GM21717 (cell line): Measurements from ENCODE around the gene GATA5.
"Not testable (repeated sequence)": the region's sequence is repeated elsewhere in the genome, so short reads cannot be mapped to it uniquely, and the experiment has no call there.

ENCODE experiments used
- ATAC-seq: cut with Tn5 transposase; IDR thresholded peaks from one replicate; pipeline ENCODE4 v1.9.1; 2021; ENCODE audit warnings: mild to moderate bottlenecking, moderate library complexity; ENCODE audit not compliant: unreplicated experiment

The GATA5 gene

DNA sequence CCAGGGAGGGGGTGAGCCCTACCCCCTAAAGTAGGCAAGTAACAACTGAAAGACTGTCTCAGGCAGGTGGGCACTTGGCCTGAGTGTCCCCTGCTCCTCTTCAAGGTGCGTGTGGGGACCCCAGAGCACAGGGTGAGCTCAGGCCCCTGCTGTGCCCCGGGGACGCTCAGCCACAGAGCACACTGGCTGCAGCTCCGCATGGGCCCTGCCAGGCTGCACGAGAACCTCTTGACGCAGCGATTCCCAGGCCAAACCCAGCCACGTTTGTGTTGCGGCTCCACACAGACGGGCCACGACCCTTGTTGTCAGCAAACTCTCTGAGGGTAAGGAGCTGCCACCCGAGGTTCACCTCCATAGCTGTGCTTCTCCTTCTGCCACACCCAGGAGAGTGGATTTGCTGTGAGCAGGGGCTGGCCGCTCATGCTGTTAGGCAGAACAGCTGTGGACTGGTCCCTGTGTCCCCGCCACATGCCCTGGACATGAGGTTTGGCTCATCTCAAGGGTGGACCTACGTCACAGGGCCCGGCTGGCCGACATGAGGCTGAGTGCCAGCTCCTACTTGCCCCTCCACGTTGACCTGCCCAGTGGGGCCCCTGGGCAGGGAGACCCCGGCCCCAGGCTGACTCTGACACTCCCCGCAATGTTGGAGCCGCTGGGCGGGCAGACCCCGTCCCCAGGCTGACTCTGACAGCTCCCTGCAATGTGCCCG is 29.7 kb upstream of the GATA5 start:
- ATAC-seq, result no peak

DNA sequence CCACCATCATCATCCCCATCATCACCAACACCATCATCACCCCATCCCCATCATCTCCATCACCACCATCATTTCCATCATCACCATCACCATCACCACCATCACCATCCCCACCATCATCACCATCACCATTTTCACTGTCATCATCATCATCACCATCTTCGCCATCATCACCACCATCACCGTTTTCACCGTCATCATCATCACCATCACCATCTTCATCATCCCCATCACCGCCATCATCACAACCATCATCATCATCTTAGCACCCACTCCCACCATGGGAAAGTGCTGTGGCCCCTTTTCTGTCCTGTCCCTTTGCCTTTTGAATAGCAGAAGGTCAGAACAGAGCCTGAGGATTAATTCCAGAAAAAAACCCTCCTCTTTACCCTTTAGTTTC is 28.5 kb upstream of the GATA5 start:
- ATAC-seq, result no peak

DNA sequence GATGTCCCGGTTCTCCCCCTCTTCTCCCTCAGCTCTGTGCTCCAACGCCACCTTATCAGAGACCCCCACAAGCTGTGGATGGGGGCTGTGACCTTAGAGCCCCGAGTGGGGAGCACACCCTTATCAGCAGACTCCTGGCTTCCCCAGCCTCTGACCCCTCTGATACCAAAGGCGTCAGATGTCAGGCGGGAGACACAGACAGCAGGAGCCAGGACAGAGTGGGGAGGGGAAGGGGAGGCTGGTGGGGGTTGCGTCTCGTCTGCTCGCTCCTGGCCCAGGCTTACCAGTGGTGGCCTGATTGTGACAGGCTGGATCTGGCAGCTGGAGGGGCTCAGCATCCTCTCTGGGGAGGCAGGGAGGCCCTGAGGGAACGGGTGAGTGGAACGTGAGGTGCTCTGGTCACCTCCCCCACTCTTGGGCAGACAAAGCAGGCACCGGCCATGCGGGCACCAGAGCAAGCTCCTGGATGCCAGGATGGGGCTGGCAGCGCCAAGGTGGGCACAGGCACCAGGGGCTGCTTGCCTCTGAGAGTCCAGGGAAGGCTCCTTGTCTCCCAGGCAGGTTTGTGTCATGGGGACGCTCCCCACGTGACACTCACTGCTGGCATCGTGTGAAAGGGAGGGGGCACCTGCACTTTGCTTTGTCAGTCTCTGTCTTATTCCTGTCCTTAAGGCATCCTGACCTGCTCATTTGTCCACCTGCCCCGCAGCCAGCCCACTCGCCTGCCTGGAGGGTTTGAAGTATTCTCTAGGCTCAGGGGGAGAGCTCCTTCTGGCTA is 27.8 kb upstream of the GATA5 start:
- ATAC-seq, result no peak

DNA sequence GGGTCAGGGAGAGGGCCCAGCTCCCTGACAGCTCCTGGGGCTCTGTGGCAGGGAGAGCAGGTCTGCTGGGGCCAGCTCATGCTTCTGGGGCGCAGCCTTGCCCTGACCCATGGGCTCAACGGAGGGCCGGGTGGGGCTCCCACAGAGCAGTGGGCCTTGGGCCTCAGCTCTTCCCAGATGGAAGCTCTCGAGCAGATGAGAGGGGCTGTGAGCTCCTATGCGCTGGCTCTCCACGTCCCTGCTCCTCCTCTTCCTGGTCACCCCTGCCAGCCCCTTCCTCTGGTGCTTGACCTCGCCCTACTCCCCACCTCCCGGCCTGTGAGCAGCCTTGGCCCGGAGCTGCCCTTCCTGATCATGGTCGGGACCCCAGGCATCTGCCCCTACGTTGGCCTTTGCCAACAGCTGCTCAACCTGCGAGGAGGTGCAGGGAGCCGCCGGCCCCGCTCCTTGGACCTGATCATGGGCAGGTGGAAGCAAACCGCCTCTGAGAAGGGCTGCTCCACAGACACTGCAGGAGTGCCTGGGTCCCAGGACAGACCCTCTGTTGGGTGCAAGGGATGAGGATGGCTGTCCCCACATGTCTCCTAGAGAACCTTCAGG is 26.8 kb upstream of the GATA5 start:
- ATAC-seq, result no peak

DNA sequence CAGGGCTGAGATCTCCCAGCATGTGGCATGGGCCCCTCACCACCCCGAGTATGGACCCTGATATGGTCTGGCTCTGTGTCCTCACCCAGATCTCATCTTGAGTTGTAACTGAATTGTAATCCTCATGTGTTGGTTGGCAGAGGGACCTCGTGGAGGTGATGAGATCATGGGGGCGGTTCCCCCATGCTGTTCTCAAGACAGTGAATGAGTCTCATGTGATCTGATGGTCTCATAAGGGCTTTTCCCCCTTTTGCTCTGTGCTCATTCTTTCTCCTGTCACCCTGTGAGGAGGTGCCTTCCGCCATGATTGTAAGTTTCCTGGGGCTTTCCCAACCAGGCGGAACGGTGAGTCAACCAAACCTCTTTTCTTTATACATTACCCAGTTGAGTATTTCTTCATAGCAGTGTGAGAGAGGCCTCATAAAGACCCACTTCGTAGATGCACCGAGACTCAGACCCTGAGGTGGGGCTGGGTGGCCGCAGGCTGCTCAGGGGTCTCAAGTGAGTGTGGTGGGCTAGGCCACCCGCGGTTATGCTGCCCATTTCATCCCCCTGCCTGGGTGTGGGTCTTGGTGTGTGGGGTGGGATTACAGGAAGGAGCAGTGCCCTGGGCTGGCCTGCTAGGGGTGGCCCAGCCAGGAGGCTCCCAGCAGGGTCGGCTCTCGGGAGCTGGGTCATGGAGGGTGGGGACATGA is 26.2 kb upstream of the GATA5 start:
- ATAC-seq, result peak; percentile 48

DNA sequence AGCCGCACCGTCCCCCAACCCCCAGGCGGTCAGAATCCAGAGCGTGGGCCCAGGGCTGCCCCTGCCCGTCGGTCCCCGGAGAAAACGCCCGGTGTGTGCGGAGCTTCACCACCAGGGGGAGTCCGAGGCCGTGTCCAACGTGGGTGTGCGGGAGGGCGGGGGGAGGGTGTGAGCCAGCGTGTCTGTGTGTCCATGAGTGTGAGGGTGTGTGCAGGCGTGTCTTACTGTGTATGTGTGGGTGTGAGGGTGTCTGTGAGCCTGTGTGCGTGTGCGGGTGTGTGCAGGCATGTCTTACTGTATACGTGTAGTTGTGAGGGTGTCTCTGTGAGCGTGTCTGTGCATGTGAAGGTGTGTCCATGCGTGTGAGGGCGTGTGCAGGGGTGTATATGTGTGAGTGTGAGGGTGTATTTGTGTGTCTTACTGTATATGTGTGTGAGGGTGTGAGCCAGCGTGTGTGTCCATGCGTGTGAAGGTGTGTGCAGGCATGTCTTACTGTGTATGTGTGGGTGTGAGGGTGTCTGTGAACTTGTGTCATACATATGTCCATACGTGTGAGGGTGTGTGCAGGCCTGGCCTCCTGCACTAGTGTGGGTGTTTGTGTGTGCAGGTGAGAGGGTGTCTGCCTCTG is 24.6 kb upstream of the GATA5 start:
- peak; percentile 36 for ATAC-seq

DNA sequence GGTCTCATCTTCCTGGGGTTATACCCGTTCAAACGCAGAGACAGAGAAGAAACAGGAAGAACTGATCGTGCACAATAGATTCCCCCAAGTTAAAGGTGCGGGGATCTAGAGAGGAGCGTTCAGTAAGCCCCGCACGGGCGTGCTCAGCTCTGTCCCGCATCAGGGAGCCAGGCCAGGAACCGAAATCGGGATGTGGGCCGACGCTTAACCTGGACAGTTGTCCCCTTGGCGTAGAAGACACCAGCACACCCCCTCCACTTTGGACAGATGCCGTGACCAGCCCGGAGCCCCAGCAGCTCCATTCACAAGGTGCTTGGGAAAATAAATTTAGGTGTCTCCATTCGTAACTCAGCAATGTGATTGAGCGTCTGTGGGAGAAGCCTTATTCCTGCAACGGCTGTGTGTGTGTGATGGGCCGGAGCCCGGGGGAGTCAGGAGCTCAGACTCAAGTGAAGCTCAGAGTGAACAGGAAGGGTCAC is 24.0 kb upstream of the GATA5 start:
- ATAC-seq, result no peak

DNA sequence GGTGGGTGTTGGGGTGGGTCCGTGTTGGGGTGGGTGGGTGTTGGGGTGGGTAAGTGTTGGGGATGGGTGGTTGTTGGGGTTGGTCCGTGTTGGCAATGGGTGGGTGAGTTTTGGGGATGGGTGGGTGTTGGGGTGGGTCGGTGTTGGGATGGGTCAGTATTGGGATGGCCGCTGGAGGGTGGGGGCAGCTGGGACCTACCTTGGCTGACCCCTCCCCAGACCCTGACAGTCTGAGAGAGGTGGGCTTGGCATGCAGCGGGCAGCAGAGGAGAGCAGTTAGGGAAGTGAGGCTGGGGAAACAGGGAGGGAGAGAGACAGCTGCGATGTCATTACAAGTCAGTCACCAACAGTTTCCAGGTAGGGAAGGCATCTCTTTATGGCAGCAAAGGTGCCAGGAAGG is 23.1 kb upstream of the GATA5 start:
- ATAC-seq, result no peak

DNA sequence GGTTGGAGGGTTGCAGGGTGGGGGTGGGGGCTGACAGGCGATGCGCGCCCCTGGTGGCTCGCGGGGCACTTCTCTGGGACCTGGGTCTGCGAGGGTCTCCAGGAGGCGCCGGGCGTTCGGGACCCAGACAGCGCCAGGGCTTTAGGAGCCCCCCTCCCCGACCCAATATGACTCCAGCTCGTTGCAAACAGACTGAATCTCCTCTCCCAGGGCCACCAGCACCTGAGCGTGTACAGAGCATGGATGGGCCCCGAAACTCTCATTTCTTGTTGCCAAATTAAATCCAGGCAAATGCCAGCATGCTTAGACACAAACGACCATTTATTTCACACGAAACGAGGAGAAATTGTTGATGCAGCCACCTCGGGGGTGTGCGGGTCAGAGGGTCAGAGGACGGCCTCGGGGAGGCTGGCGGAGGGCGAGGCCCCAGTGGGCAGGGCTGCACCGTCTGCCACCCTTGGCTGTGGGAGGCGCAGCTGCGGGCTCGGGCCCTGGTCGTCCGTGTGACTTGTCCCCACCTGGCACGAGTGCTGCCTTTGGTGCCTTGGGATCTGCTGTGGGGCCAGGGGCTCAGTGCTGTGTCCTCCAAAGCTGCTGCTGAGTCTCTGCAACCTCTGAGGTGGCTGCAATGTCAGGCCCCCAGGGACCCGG is 20.9 kb upstream of the GATA5 start:
- no peak for ATAC-seq

DNA sequence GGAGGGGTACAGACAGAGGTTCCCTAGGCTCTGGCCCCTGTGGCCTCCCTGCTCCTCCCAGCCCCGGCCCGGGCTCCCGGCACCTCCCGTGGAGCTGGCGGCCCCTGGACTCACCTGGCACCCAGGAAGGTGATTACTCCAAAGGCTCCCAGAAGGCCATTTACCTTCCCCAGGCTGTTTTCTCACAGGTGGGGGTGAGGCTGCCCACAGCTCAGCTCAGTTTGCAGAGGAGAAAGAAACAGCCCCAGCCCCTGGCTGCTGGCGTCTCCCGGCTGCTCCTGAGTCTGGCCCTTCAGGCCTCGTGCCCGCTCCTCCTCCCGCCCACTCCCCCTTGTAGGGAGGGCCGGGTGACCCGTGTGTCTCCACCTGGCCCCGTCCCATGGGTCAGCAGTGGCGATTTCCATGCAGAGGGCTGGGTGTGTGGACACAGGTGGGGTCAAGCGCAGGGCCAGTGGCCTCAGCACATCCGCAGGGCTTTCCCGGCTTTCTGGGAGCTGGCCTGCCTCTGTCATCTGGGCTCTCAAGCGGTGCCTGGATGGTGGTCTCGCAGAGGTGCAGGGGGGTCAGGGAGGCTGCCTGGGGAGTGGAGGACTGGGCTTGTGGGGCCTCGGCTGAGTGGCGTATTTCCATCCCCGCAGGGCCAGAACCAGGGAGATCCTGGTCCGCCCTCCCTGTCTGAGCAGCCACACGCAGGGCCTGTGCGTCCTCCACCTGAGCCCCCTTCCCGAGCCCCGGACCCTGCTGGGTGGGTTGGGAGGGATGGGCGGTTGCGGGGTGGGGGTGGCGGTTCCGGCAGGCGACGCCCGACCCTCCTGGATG is 20.2 kb upstream of the GATA5 start:
- ATAC-seq, result no peak

DNA sequence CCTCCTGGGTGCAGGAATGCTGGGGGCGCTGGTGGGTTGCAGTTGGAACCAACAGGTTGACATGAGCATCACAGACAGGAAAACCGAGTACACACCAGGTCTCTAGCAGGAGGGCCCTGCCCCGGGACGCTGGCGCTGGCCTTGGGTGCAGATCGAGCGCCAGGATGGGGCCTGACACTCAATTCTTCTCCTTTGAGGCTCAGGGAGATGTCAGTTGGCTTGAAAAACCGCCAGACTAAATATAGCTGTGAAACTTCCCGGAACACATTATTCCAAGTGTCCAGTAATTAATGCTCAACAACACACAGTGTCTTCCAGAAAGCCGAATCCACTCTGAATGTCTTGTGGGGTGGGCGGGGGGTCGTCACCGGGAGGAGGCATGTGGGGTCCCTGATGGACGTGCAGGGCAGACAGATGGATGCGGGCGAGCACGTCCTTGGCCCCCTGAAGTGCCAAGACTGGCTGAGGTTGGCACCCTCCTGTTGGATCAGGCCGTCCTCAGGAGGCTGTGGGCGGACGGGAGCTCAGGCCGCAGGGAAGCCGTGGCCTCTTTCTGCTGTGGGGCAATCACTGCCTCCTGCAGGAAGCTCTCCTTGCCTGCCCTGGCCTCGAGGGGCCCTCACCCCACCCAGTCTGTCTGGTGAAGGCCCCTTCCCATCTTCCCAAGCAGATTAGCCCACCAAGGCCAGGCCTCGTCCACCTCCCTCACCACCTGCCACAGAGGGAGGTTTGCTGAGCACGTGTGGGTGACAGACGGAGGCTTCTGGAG is 19.4 kb upstream of the GATA5 start:
- no peak for ATAC-seq

DNA sequence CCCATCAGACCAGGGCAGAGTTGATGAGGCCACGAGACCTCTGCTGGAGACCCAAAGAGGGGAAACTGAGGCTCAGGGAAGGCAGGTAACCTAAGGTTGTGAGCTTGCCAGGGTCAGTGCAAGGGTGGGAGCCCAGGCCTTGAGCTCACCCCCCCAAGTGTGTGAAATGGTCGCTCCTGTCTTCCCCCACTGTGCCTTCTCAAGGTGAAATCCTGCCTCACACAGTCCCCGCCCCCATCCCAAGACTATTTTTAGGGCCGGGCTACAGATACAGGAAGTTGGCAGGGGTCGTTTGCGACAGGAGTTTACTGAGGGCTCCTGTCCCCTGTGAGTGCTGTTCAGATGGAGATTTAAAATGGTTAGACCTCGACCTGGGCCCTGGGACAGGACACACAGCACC is 18.7 kb upstream of the GATA5 start:
- ATAC-seq, result no peak

DNA sequence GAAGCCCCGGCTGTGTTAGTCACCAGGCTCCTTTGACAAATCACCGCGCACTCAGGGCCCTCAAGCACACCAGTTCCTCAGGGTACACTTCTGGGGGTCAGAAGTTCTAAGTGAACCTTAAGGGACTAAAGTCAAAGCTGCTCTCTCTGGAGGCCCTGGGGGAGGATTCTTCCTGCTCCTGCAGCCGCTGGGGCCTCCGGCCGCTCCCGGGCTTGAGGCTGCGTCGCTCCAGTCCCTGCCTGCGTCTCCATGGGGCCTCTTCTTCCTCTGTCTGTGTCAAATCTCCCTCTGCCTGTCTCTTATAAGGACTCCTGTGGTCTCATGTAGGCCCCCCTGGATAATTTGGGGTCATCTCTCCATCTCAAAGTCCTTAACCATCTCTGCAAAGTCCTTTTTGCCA is 18.1 kb upstream of the GATA5 start:
- ATAC-seq, result no peak

DNA sequence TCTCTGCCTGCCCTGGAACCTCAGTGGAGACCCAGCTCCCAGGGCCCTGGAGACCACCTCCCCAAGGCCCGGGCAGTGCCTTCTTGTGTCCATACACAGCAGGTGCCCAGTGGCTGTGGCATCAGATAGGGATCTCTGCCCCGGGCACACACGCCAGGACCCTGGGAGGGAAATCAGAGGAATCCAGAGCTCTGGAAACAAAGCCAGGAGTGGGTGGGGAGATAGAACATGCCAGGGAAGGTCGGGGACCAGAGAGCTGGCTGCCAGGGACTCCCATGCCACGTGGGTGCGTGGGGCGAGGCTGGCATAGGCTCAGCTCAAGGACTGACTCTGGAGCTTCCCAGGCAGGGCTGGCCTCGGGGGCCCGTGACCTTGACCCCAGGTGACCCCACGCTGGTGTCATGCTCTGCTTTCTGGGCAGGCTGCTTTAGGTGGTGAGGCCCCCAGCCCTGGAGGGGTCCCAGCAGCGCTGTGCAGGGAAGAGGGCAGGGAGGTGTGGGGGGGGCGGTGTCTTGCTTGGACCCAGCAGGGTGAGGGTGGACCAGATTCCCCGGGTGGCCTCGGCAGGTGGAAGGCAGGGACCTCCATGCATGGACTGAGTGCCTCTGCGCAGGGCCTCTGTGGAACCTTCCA is 17.6 kb upstream of the GATA5 start:
- no peak for ATAC-seq

DNA sequence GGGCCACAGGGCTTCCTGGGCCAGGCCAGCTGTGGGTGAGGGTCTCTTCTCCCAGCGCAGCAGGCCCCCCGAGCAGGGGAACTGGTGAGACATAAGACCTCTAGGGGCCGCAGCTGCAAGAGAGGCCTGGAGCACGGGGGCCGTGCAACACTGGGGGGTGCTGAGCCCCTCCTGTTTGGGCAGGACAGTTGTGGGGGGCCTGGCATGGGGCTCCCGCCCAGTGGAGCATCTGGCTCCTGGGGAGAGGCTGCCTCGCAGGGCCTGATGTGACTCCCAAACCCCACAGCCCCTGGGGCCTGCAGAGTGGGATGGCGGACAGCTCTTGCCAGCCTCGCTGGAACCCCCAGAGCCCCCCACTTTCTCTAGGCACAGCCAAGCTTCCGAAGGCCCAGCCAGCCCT is 16.9 kb upstream of the GATA5 start:
- no peak for ATAC-seq

DNA sequence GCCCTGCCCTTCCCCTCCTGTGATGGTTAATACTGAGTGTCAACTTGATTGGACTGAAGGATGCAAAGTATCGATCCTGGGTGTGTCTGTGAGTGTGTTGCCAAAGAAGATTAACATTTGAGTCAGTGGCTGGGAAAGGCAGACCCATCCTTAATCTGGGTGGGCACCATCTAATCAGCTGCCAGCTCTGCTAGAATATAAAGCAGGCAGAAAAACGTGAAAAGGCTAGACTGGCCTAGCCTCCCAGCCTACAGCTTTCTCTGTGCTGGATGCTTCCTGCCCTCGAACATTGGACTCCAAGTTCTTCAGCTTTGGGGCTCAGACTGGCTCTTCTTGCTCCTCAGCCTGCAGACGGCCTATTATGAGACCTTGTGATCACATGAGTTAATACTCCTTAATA is 15.0 kb upstream of the GATA5 start:
- ATAC-seq, result not testable (repeated sequence)

DNA sequence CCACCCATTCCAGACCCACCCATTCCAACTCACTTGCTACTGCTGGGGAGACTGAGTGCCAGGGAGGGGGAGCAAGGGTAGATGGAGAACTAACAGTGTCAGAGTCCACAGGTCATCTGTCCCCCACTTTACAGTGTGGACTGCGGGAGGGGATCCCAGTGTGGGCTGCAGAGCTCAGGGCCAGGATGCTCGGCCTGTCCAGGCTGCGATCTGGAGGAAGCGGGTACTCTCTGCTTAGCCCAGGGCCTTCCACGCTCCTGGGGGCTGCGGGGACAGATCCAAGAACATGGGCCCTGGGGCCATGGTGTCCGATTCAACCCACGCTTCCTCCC is 14.1 kb upstream of the GATA5 start:
- no peak for ATAC-seq

DNA sequence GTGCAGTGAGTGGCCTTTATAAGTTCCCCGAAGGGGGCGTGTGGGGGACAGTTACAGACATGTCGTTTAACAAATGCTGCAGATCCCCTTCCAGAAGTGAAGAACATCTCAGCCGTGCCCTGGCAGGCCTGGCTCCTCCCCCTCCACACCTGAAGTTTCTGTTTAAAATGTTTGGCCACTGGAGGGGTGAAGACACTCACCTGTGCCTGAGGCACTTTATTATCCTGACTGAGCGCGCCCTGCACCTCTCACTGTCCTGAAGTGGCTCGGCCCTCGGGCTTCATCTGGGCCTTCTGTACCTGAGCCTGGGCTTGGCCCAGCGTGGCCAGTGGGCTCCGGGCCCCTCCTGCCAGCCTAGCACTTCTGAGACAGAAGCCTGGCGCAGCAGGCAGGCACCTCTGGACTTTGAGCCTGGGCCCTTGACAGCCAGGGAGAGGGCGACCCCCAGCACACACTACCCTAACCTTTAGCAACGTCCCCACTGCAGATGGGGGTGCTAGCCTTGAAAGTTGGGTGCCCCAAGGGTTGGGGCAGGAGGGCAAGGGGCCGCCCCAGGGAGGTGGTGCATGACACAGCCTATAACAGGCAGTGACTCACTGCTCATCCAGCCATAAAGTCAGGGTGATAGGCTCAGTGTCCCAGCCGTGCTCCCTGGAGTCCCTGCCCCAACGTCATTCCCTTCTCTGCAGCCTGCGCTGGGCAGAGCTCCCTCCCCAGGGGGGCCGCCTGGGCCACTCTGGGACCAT is 13.6 kb upstream of the GATA5 start:
- ATAC-seq, result no peak
